ENCODE measurements around the gene OGFRL1. TPM values are rescaled to one million over a fixed set of nuclear protein-coding genes. Genes with fewer than 3 reads are reported as not detected.

OGFRL1 gene
- total RNA-seq, 2 donors from 2014 or later: 8.6 to 22.6 TPM

- Histone ChIP-seq H3K4me1 (peaks cover 7% of the 10 kb centered on the region), H3K36me3 (replicated peaks in 1 of 2; ENCODE audit: insufficient read depth in 1 of 2, low read depth in 2 of 2) (no peaks in the 10 kb centered on the region), H3K27me3 (no peaks in the 10 kb centered on the region), H3K9me3 (no peaks in the 10 kb centered on the region), H3K27ac (no peak overlapping the region), H3K4me3 (no peak overlapping the region)
- no peak for ATAC-seq
- intact Hi-C loops (cut with DNase I): no loop called here
- WGBS, 2 donors: 68 to 80% methylated on average over 5 of the region's 5 CpGs
- TF ChIP-seq CTCF (IDR thresholded peaks at IDR 0.05) (no peak), POLR2A (IDR thresholded peaks at IDR 0.05) (no peak)
- DNase-seq: peak in 1 of 4 donors; percentile 5
These were observed 35.7 kb downstream of the OGFRL1 start for GRCh38 chr6:71324194-71324785.

- H3K4me3 ChIP-seq: no peak overlapping the region
- DNase-seq (no peak), ATAC-seq (no peak)
- TF ChIP-seq POLR2A (IDR thresholded peaks at IDR 0.05) (no peak), CTCF (IDR thresholded peaks at IDR 0.05) (no peak)
- no peaks in the 10 kb centered on the region for H3K9me3 ChIP-seq
- H3K27me3 ChIP-seq: no peaks in the 10 kb centered on the region
- intact Hi-C loops (cut with DNase I): no loop called here
- no peak overlapping the region for H3K27ac ChIP-seq
- peaks cover 2% of the 10 kb centered on the region for H3K4me1 ChIP-seq
- no peaks in the 10 kb centered on the region for H3K36me3 ChIP-seq (replicated peaks in 1 of 2; ENCODE audit: insufficient read depth in 1 of 2, low read depth in 2 of 2)
These were observed 38.0 kb downstream of the OGFRL1 start for GRCh38 chr6:71326611-71327010.

- no peaks in the 10 kb centered on the region for H3K36me3 ChIP-seq (replicated peaks in 1 of 2; ENCODE audit: insufficient read depth in 1 of 2, low read depth in 2 of 2)
- no peak overlapping the region for H3K4me3 ChIP-seq
- no peak overlapping the region for H3K27ac ChIP-seq
- H3K9me3 ChIP-seq: no peaks in the 10 kb centered on the region
- no peaks in the 10 kb centered on the region for H3K27me3 ChIP-seq
- intact Hi-C loops (cut with DNase I): no loop called here
- H3K4me1 ChIP-seq: no peaks in the 10 kb centered on the region
- DNase-seq: no peak
- TF ChIP-seq POLR2A (IDR thresholded peaks at IDR 0.05) (no peak), CTCF (IDR thresholded peaks at IDR 0.05) (no peak)
- WGBS, 2 donors: 86 to 91% methylated on average over 3 of the region's 3 CpGs
- no peak for ATAC-seq
These were observed 41.9 kb downstream of the OGFRL1 start for GRCh38 chr6:71330501-71330900.

GRCh38 chr6:71332012-71332411, 43.4 kb downstream of the OGFRL1 start:
- no peak overlapping the region for H3K27ac ChIP-seq
- no peak overlapping the region for H3K4me3 ChIP-seq
- intact Hi-C loops (cut with DNase I): no loop called here
- no peaks in the 10 kb centered on the region for H3K4me1 ChIP-seq
- no peak for ATAC-seq
- no peaks in the 10 kb centered on the region for H3K27me3 ChIP-seq
- TF ChIP-seq CTCF (IDR thresholded peaks at IDR 0.05) (no peak), POLR2A (IDR thresholded peaks at IDR 0.05) (no peak)
- DNase-seq: no peak
- WGBS, 2 donors: 78 to 87% methylated on average over 2 of the region's 2 CpGs
- H3K36me3 ChIP-seq (replicated peaks in 1 of 2; ENCODE audit: insufficient read depth in 1 of 2, low read depth in 2 of 2): no peaks in the 10 kb centered on the region
- no peaks in the 10 kb centered on the region for H3K9me3 ChIP-seq

- H3K36me3 ChIP-seq (replicated peaks in 1 of 2; ENCODE audit: insufficient read depth in 1 of 2, low read depth in 2 of 2): no peaks in the 10 kb centered on the region
- no peaks in the 10 kb centered on the region for H3K9me3 ChIP-seq
- intact Hi-C loops (cut with DNase I): no loop called here
- 92 to 96% methylated on average over 1 of the region's 1 CpG for WGBS, 2 donors
- no peaks in the 10 kb centered on the region for H3K4me1 ChIP-seq
- ATAC-seq (no peak), DNase-seq (no peak)
- H3K27ac ChIP-seq: no peak overlapping the region
- H3K4me3 ChIP-seq: no peak overlapping the region
- TF ChIP-seq POLR2A (IDR thresholded peaks at IDR 0.05) (no peak), CTCF (IDR thresholded peaks at IDR 0.05) (no peak)
- no peaks in the 10 kb centered on the region for H3K27me3 ChIP-seq
These were observed 44.4 kb downstream of the OGFRL1 start for GRCh38 chr6:71333050-71333449.

Measured in body of pancreas (tissue), 4 donors.